GM10266 (cell line): ENCODE measurements around the gene PRKCE.

ENCODE experiments used
- DNase-seq: peaks from one replicate; pipeline ENCODE4 v3.0.0; 2012; ENCODE audit errors: extremely low spot score
- CTCF ChIP-seq: IDR thresholded peaks from 2 replicates; pipeline ENCODE4 v1.5.1; 2012; ENCODE audit warnings: mild to moderate bottlenecking, low read depth; ENCODE audit not compliant: control insufficient read depth, insufficient read depth; ENCODE audit errors: missing control alignments

PRKCE gene

DNA sequence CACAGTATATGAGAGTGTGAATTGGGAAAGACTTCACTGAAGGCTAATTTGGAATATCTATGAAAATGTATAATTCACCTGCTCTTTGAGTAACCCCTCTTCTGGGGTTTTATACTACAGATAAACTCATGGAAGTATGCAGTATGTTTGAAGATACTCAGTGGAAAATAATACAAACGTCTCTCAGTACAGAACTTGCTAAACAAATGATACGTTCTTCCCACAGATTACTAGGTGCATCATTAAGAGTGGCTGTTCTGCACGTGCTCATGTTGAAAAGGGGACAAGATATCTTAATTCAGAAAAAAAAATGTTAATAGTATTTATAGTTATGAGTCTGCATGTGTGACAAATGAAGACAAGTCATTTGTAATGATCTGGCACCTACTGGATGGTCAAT is 575.5 kb downstream of the PRKCE start:
- TF ChIP-seq CTCF: no peak
- no peak for DNase-seq

- TF ChIP-seq CTCF: no peak
- DNase-seq: no peak
These were observed 576.3 kb downstream of the PRKCE start for GRCh38 chr2:46227674-46228289.

DNA sequence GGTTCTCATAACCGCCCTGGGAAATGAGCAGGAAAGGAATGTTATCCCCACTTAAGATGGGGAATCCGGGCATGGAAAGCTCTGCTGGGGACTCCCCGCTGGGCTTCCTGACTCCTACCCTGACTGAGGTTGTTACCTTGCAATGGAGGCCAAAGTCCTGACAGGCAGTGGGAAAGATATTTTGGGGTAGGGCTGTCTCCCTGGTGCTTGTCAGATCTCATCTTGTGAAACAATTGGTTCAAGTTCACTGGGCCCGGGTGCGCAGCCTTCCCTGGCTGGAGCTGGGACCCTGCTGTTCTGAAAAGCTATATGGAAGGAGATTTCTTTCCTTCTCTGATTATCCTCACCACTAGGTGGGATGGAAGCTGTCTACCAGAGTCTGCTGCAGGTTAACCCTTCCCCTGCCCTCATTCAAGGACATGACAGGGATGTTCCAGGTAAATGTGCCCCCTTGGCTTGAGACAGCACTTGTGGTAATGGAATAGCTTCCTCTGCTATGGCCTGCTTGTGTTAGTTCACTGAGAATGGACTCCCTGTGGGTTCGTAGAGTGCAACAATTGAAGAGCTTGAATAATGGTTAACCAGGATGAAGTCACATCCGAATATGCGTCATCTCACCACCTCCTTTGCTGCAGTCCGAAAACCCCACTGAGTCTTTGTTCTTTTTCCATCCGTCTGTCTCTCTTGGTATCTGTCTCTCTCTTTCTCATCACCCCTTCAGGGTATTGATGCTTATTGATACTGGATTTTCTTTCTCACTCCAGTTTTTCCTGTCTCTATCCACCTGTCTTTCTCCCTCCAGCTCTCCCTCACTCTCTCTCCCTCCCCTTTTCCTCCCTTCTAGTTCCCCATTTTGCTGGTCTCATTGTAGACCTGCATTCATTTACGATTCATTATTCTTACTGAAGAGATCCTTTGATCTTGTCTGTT is 577.9 kb downstream of the PRKCE start:
- TF ChIP-seq CTCF: no peak
- DNase-seq: peak; percentile 50

- no peak for DNase-seq
- TF ChIP-seq CTCF: peak; percentile 37
These were observed 578.7 kb downstream of the PRKCE start for GRCh38 chr2:46230115-46230571.

DNA sequence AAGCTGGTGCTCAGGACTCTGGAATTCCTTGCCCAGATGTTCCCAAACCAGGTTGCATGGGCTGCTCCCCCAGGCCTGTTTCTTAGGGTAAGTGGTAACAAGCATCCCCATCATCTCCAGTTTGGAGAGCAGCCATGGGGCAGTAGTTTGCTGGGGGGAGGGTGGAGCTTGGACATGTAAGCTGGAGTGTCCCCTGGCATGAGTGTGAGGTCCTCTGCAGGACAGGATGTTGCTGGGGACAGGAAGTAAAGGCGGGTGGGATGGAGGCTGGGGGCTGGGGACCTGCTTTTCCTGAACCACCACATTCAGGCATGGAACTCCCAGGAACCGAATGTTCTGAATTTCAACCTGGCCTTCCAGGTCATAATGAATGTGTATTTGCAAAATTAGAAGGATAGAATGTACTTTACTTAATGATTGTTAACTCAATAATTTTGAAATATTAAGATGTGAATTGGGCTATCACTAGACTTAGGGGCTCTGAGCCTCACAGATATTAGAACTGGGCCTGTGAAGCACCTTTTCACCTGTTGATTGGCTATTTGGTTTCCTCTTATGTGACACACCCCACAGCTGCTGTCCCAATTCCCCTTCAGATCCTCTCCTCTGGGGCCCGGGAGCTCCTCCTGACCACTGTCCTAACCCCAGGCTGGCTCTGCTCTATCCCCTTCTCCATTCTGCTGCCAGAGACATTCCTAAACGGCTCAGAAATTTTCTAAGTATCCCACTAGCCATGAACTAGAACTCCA is 579.4 kb downstream of the PRKCE start:
- TF ChIP-seq CTCF: no peak

GRCh38 chr2:46231721-46232120 is 580.2 kb downstream of the PRKCE start:
- no peak for TF ChIP-seq CTCF
- DNase-seq: no peak

More for the DNA sequence above, 579.4 kb downstream of the PRKCE start:
- DNase-seq: no peak

DNA sequence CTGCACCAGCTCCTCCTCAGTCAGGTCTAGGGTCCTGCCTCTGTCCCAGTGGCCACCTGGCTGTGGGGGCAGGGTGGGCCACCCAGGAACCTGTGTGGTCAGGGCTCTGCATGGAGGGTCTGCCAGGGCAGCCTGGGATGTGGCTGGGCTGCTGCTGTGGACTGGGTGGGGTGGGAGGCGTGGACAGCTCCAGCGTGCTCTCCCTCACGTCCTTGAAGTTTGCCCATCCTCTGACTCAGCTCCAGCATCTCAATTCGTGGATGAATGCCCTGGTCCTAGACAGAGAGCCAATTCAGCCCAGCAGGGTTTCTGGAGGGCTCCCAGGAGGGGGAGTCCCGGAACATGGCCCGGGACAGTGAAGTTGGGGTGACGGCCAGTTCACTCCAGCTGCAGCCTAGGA is 581.4 kb downstream of the PRKCE start:
- TF ChIP-seq CTCF: no peak
- no peak for DNase-seq
